H1 (cell line): ENCODE data around the gene RBP3. TPM values are rescaled to one million over a fixed set of nuclear protein-coding genes. Genes with fewer than 3 reads are reported as not detected.

ENCODE experiments used
- CTCF ChIA-PET: fragments of 300-600 bp; sonication (Branson Sonifier 250); formaldehyde crosslinking; loops from one replicate; lab custom pipeline; 2021; ENCODE audit not compliant: partially characterized antibody; lab: Charles Lee
- POLR2A ChIA-PET: fragments of 300-600 bp; sonication (Branson Sonifier 250); formaldehyde crosslinking; loops from one replicate; lab custom pipeline; 2021; ENCODE audit warnings: inconsistent platforms; ENCODE audit not compliant: partially characterized antibody; lab: Charles Lee
- DNase-seq, 2 experiments: peaks; one replicate each; pipeline versions ENCODE4 v3.0.0 to v3.0.0-alpha.2; 2010 to 2022; ENCODE audit warnings: low spot score in 2 of 2, low read depth in 1 of 2, mixed read lengths in 1 of 2
- FAIRE-seq: peaks from 2 replicates; lab custom pipeline; 2011; peaks lifted over from hg19 to GRCh38; lab: Jason Lieb, UNC
- H2AFZ ChIP-seq: 2 replicates; pipeline ENCODE4 v1.8.1; 2012; ENCODE audit warnings: low read length, inconsistent platforms
- H2AK5ac ChIP-seq: 2 replicates; pipeline ENCODE4 v1.6.1; 2013; ENCODE audit warnings: low read depth, low read length
- H2BK120ac ChIP-seq: replicated peaks from 2 replicates; pipeline ENCODE3; 2013; ENCODE audit warnings: low read depth, low read length, inconsistent platforms
- H2BK12ac ChIP-seq: 2 replicates; pipeline ENCODE4 v1.6.1; 2013; ENCODE audit warnings: low read depth, low read length
- H2BK15ac ChIP-seq: 2 replicates; pipeline ENCODE4 v1.6.1; 2013; ENCODE audit warnings: low read length
- H2BK20ac ChIP-seq: 2 replicates; pipeline ENCODE4 v1.6.1; 2013; ENCODE audit warnings: low read length
- H2BK5ac ChIP-seq: 2 replicates; pipeline ENCODE4 v1.6.1; 2013; ENCODE audit warnings: low read depth, low read length
- H3K14ac ChIP-seq: 2 replicates; pipeline ENCODE4 v1.6.1; 2013; ENCODE audit warnings: inconsistent platforms; ENCODE audit not compliant: insufficient read length
- H3K18ac ChIP-seq: 2 replicates; pipeline ENCODE4 v1.6.1; 2013; ENCODE audit warnings: low read length; ENCODE audit errors: extremely low read depth
- H3K23ac ChIP-seq: 2 replicates; pipeline ENCODE4 v1.6.1; 2013; ENCODE audit warnings: inconsistent platforms; ENCODE audit not compliant: insufficient read length
- H3K23me2 ChIP-seq: 2 replicates; pipeline ENCODE4 v1.6.1; 2013; ENCODE audit warnings: low read depth, low read length
- H3K27ac ChIP-seq: 2 replicates; pipeline ENCODE4 v1.6.1; 2011; ENCODE audit warnings: low read depth, low read length, inconsistent platforms
- H3K27me3 ChIP-seq, 4 experiments: replicated peaks in 1 of 4; 1 replicate in 1 of 4; 2 replicates in 3 of 4; pipeline versions ENCODE4 v1.6.1 to v1.8.1; 2011 to 2013; ENCODE audit warnings: low read length in 3 of 4, mild to moderate bottlenecking in 3 of 4, inconsistent platforms in 2 of 4, mixed read lengths in 2 of 4, moderate library complexity in 1 of 4; ENCODE audit not compliant: control insufficient read depth in 3 of 4, insufficient read depth in 3 of 4; ENCODE audit errors: extremely low read depth in 1 of 4
- H3K36me3 ChIP-seq, 4 experiments: 2 replicates each; pipeline versions ENCODE4 v1.6.1 to v1.8.1; 2011 to 2013; ENCODE audit warnings: mild to moderate bottlenecking in 4 of 4, low read length in 3 of 4, moderate library complexity in 2 of 4, control low read depth in 1 of 4, inconsistent platforms in 1 of 4; ENCODE audit not compliant: insufficient read depth in 4 of 4, control insufficient read depth in 2 of 4
- H3K4ac ChIP-seq: replicated peaks from 2 replicates; pipeline ENCODE3; 2013; ENCODE audit warnings: low read length, low read depth, mixed read lengths, inconsistent platforms; ENCODE audit not compliant: insufficient read length
- H3K4me1 ChIP-seq, 4 experiments: replicated peaks in 1 of 4; 1 replicate in 1 of 4; 2 replicates in 3 of 4; pipeline versions ENCODE4 v1.6.1 to v1.8.1; 2011 to 2013; ENCODE audit warnings: low read length in 3 of 4, inconsistent platforms in 2 of 4, mixed read lengths in 1 of 4; ENCODE audit not compliant: insufficient read depth in 4 of 4, control insufficient read depth in 3 of 4
- H3K4me2 ChIP-seq, 2 experiments: 2 replicates each; pipeline versions ENCODE4 v1.6.1 to v1.8.1; 2011 to 2013; ENCODE audit warnings: low read depth in 2 of 2, low read length in 2 of 2, control low read depth in 1 of 2, inconsistent platforms in 1 of 2, mild to moderate bottlenecking in 1 of 2; ENCODE audit not compliant: insufficient read depth in 1 of 2
- H3K4me3 ChIP-seq, 4 experiments: fragments of 200-600, 300-600 bp in 1 of 4; sonication (generic), shearing (Covaris generic), sonication (Bioruptor Twin) in 1 of 4; 2 replicates each; pipeline versions ENCODE4 v1.5.1 to v1.8.1; 2011 to 2016; ENCODE audit warnings: low read length in 4 of 4, low read depth in 3 of 4, control low read depth in 2 of 4, inconsistent platforms in 2 of 4, mild to moderate bottlenecking in 2 of 4, mixed read lengths in 1 of 4, moderate library complexity in 1 of 4; ENCODE audit not compliant: insufficient read depth in 2 of 4; ENCODE audit errors: extremely low read depth in 1 of 4
- H3K56ac ChIP-seq: replicated peaks from 2 replicates; pipeline ENCODE3; 2013; ENCODE audit warnings: low read depth, mild to moderate bottlenecking, mixed read lengths, low read length, inconsistent platforms; ENCODE audit not compliant: insufficient read length
- H3K79me1 ChIP-seq: 2 replicates; pipeline ENCODE4 v1.6.1; 2013; ENCODE audit warnings: low read depth, low read length, control low read depth
- H3K79me2 ChIP-seq, 2 experiments: 2 replicates each; pipeline versions ENCODE4 v1.6.1 to v1.8.1; 2012 to 2013; ENCODE audit warnings: low read length in 2 of 2, mild to moderate bottlenecking in 2 of 2, inconsistent platforms in 1 of 2; ENCODE audit not compliant: insufficient read depth in 2 of 2, control insufficient read depth in 1 of 2
- H3K9ac ChIP-seq, 4 experiments: replicated peaks in 1 of 4; 1 replicate in 1 of 4; 2 replicates in 3 of 4; pipeline versions ENCODE4 v1.6.1 to v1.8.1; 2011 to 2013; ENCODE audit warnings: low read depth in 3 of 4, low read length in 3 of 4, control low read depth in 2 of 4, mild to moderate bottlenecking in 2 of 4, moderate library complexity in 2 of 4, inconsistent platforms in 1 of 4; ENCODE audit errors: extremely low read depth in 1 of 4
- H3K9me3 ChIP-seq, 2 experiments: 2 replicates each; pipeline versions ENCODE4 v1.6.1 to v1.8.1; 2012 to 2013; ENCODE audit warnings: mild to moderate bottlenecking in 2 of 2, moderate library complexity in 2 of 2, control low read depth in 1 of 2, inconsistent platforms in 1 of 2, low read depth in 1 of 2, low read length in 1 of 2, mixed read lengths in 1 of 2; ENCODE audit not compliant: insufficient read depth in 2 of 2
- H4K20me1 ChIP-seq, 2 experiments: replicated peaks in 1 of 2; 2 replicates each; pipeline versions ENCODE3 to v1.8.1; 2011 to 2013; ENCODE audit warnings: inconsistent platforms in 2 of 2, low read length in 2 of 2, mild to moderate bottlenecking in 1 of 2; ENCODE audit not compliant: insufficient read depth in 2 of 2, control insufficient read depth in 1 of 2
- H4K5ac ChIP-seq: 2 replicates; pipeline ENCODE4 v1.6.1; 2013; ENCODE audit warnings: low read length, low read depth, mixed read lengths, inconsistent platforms; ENCODE audit not compliant: insufficient read length
- H4K8ac ChIP-seq: 2 replicates; pipeline ENCODE4 v1.8.0; 2013; ENCODE audit warnings: mild to moderate bottlenecking, moderate library complexity, low read length, inconsistent platforms; ENCODE audit not compliant: insufficient read depth; ENCODE audit errors: extremely low read depth
- H4K91ac ChIP-seq: replicated peaks from 2 replicates; pipeline ENCODE3; 2013; ENCODE audit warnings: low read length, mixed read lengths, inconsistent platforms; ENCODE audit not compliant: insufficient read length
- HDAC6 ChIP-seq: IDR thresholded peaks from one replicate; pipeline ENCODE4 v1.7.1; 2012; ENCODE audit warnings: low read depth, mild to moderate bottlenecking, inconsistent platforms, low read length, moderate library complexity
- KDM5A ChIP-seq: fragments of 200-600 bp; IDR thresholded peaks from 2 replicates; pipeline ENCODE4 v1.7.1; 2012; ENCODE audit warnings: mild to moderate bottlenecking, low read length, inconsistent platforms, mixed read lengths
- NANOG ChIP-seq: IDR thresholded peaks from 2 replicates; pipeline ENCODE4 v1.6.1; 2011; ENCODE audit warnings: low read length, low read depth, mild to moderate bottlenecking, inconsistent platforms; ENCODE audit not compliant: insufficient read depth, poor library complexity, severe bottlenecking
- NRF1 ChIP-seq: IDR thresholded peaks from 2 replicates; pipeline ENCODE4 v1.6.1; 2011; ENCODE audit warnings: mild to moderate bottlenecking, low read depth, low read length, improper control_type of control experiment
- POU5F1 ChIP-seq: IDR thresholded peaks from 2 replicates; pipeline ENCODE4 v1.6.1; 2011; ENCODE audit warnings: low read depth, mild to moderate bottlenecking, low read length, moderate library complexity
- RAD21 ChIP-seq, 2 experiments: IDR thresholded peaks in 1 of 2; conservative IDR thresholded peaks in 1 of 2; 2 replicates each; pipeline ENCODE4 v1.6.1; 2011; ENCODE audit warnings: low read depth in 2 of 2, low read length in 2 of 2, improper control_type of control experiment in 1 of 2, inconsistent platforms in 1 of 2, mild to moderate bottlenecking in 1 of 2, moderate library complexity in 1 of 2
- SIRT6 ChIP-seq: IDR thresholded peaks from one replicate; pipeline ENCODE4 v1.7.1; 2012; ENCODE audit warnings: low read length, inconsistent platforms
- SP2 ChIP-seq: IDR thresholded peaks from 2 replicates; pipeline ENCODE4 v1.6.1; 2012; ENCODE audit warnings: mild to moderate bottlenecking, low read length, inconsistent platforms
- SUZ12 ChIP-seq: fragments of 200-600 bp; sonication (generic); IDR thresholded peaks from 2 replicates; pipeline ENCODE4 v1.6.1; 2012; ENCODE audit warnings: mild to moderate bottlenecking, inconsistent platforms, low read length, moderate library complexity, mixed read lengths
- WGBS, 2 experiments: shearing (Covaris generic) in 1 of 2; methylation state at CpG; one replicate each; pipeline versions ENCODE4 v1.1.6 to v1.1.7; 2013 to 2015; ENCODE audit warnings: low lambda C conversion rate in 2 of 2, mixed read lengths in 2 of 2, inconsistent platforms in 1 of 2, low coverage in 1 of 2, missing lambda C conversion rate in 1 of 2; ENCODE audit not compliant: insufficient replicate concordance in 2 of 2, insufficient coverage in 1 of 2, insufficient read length in 1 of 2; ENCODE audit errors: extremely low coverage in 1 of 2, missing lambda C conversion rate in 1 of 2; 5-methylcytosine and 5-hydroxymethylcytosine counted together
- polyA plus RNA-seq, 7 experiments: library from polyadenylated mRNA; depleted of rRNA in 3 of 7; stranded (reverse) in 5 of 7; unstranded in 2 of 7; fragments of >200 nt in 5 of 7; fragments of 200-250 nt in 2 of 7; gene quantifications; 1 replicate in 5 of 7; 2 replicates in 1 of 7; 4 replicates in 1 of 7; pipeline versions ENCODE4 v1.2.1 to v1.2.3, GENCODE V29; 2011 to 2013; ENCODE audit warnings: missing spikeins in 2 of 7, mixed read lengths in 2 of 7
- total RNA-seq: library from RNA; stranded (reverse); fragmentation: NEBNext Ultra II Directional; extraction: Animal tissue kit (Norgen Biotek cat#: 25700); gene quantifications from 2 replicates; pipeline ENCODE4 v1.2.1, GENCODE V29; 2021

RBP3 gene
- total and polyA plus RNA-seq, 2 of the 8 experiments (the other 6 are each of a cell fraction or from before 2014, with no cell fraction given) = not detected

GRCh38 chr10:47339186-47339735, 8.9 kb upstream of the RBP3 start:
- H3K14ac ChIP-seq = no peak overlapping the region
- ChIA-PET POLR2A (no interaction called here), CTCF (interaction anchor here (0.7 to 14.6 kb wide), 15 partner anchors 12 to 346 kb away, joined by 3 to 132 read pairs (median 6); partner anchors contain the start of genes GDF10 and GDF2)
- H3K4ac ChIP-seq = no peak overlapping the region
- no peaks in the 10 kb centered on the region for H3K79me2 ChIP-seq
- H3K4me2 ChIP-seq = no peak overlapping the region
- no peak overlapping the region for H3K9ac ChIP-seq
- TF ChIP-seq POU5F1 (no peak), SIRT6 (no peak), NRF1 (no peak), SP2 (no peak), NANOG (no peak), KDM5A (no peak), RAD21 (IDR thresholded peaks at IDR 0.05 in 1 of 2, conservative IDR thresholded peaks at IDR 0.05 in 1 of 2; ENCODE audit: low read depth in 2 of 2, low read length in 2 of 2) (no peak), SUZ12 (no peak), HDAC6 (no peak)
- H3K18ac ChIP-seq = no peak overlapping the region
- no peak overlapping the region for H2BK15ac ChIP-seq
- peak overlapping the region; percentile 14; the same call in 1 of the 2 replicates for H2BK12ac ChIP-seq
- no peaks in the 10 kb centered on the region for H4K20me1 ChIP-seq
- H2AFZ ChIP-seq = no peak overlapping the region
- no peak overlapping the region for H3K4me3 ChIP-seq
- no peak overlapping the region for H2BK120ac ChIP-seq
- no peak for DNase-seq
- H2AK5ac ChIP-seq = no peak overlapping the region
- H4K8ac ChIP-seq = no peak overlapping the region; the same call in 1 of the 2 replicates
- H4K91ac ChIP-seq = no peak overlapping the region
- H3K23me2 ChIP-seq = no peaks in the 10 kb centered on the region
- FAIRE-seq = no peak
- H3K79me1 ChIP-seq = no peaks in the 10 kb centered on the region
- H3K23ac ChIP-seq = no peak overlapping the region
- H3K36me3 ChIP-seq = no peaks in the 10 kb centered on the region
- H3K27ac ChIP-seq = no peak overlapping the region
- H3K27me3 ChIP-seq = no peaks in the 10 kb centered on the region
- H4K5ac ChIP-seq = no peak overlapping the region
- WGBS, 2 experiments = 91% methylated on average over 8 of the region's 8 CpGs; no CpG with 5 or more reads in 1 of the 2 experiments
- peaks cover 0 to 3% (median under 1%) of the 10 kb centered on the region in 4 experiments; a peak in 3 of 7 replicates for H3K4me1 ChIP-seq
- H2BK20ac ChIP-seq = no peak overlapping the region
- no peaks in the 10 kb centered on the region for H3K9me3 ChIP-seq
- H3K56ac ChIP-seq = no peak overlapping the region
- H2BK5ac ChIP-seq = no peak overlapping the region
